GM23338 (cell line): ENCODE data around the gene ZNF165. TPM values are rescaled to one million over a fixed set of nuclear protein-coding genes. Genes with fewer than 3 reads are reported as not detected.

Experiments used
- ATAC-seq: fragments of 200-7000 bp; cut with Tn5 transposase; 3 replicates; pipeline ENCODE4 v1.9.1; 2020
- DNase-seq: peaks from one replicate; pipeline ENCODE4 v3.0.0-alpha.2; 2015; ENCODE audit warnings: low spot score
- H2AFZ ChIP-seq: fragments of 200-600 bp; sonication (generic); 2 replicates; pipeline ENCODE4 v1.8.0; 2016; ENCODE audit warnings: antibody characterized with exemption, mild to moderate bottlenecking, moderate library complexity
- H3F3A ChIP-seq: fragments of 200-600 bp; sonication (generic); replicated peaks from 2 replicates; pipeline ENCODE4 v1.8.0; 2017; ENCODE audit warnings: antibody characterized with exemption, mixed run types, low read depth
- H3K27ac ChIP-seq: fragments of 200-600 bp; sonication (generic); 2 replicates; pipeline ENCODE4 v1.6.1; 2016; ENCODE audit warnings: low read depth
- H3K27me3 ChIP-seq: fragments of 200-600 bp; sonication (generic); 2 replicates; pipeline ENCODE4 v1.8.0; 2016; ENCODE audit warnings: mild to moderate bottlenecking, mixed run types, moderate library complexity; ENCODE audit not compliant: insufficient read depth
- H3K36me3 ChIP-seq: fragments of 200-600 bp; sonication (generic); 2 replicates; pipeline ENCODE4 v1.8.0; 2016; ENCODE audit warnings: mild to moderate bottlenecking; ENCODE audit not compliant: insufficient read depth
- H3K4me1 ChIP-seq: fragments of 200-600 bp; sonication (generic); 2 replicates; pipeline ENCODE4 v1.8.0; 2016; ENCODE audit warnings: mild to moderate bottlenecking, moderate library complexity; ENCODE audit not compliant: insufficient read depth
- H3K4me2 ChIP-seq: fragments of 200-600 bp; sonication (generic); 2 replicates; pipeline ENCODE4 v1.7.1; 2017; ENCODE audit warnings: mixed run types
- H3K4me3 ChIP-seq: fragments of 200-600 bp; sonication (generic); 2 replicates; pipeline ENCODE4 v1.6.1; 2016; ENCODE audit warnings: mixed run types
- H3K79me2 ChIP-seq: fragments of 200-600 bp; sonication (generic); replicated peaks from 2 replicates; pipeline ENCODE4 v1.8.0; 2017; ENCODE audit warnings: mild to moderate bottlenecking; ENCODE audit not compliant: insufficient read depth
- H3K9me2 ChIP-seq: fragments of 200-600 bp; sonication (generic); 2 replicates; pipeline ENCODE4 v1.8.0; 2017; ENCODE audit not compliant: insufficient read depth
- H4K20me1 ChIP-seq: fragments of 200-600 bp; sonication (generic); replicated peaks from 2 replicates; pipeline ENCODE4 v1.8.0; 2017; ENCODE audit warnings: mild to moderate bottlenecking; ENCODE audit not compliant: insufficient read depth
- H3K27ac Mint-ChIP-seq: 2 replicates; pipeline ENCODE4 v1.8.0; 2020; ENCODE audit warnings: inconsistent platforms, mild to moderate bottlenecking, moderate library complexity, mixed read lengths
- H3K27me3 Mint-ChIP-seq: 3 replicates; pipeline ENCODE4 v1.8.0; 2022; ENCODE audit warnings: low read depth, mild to moderate bottlenecking, moderate library complexity, mixed read lengths, inconsistent platforms; ENCODE audit not compliant: insufficient read depth, poor library complexity
- H3K36me3 Mint-ChIP-seq: 3 replicates; pipeline ENCODE4 v1.8.0; 2021; ENCODE audit warnings: low read depth, mild to moderate bottlenecking, inconsistent platforms, moderate library complexity, mixed read lengths
- H3K4me1 Mint-ChIP-seq: 3 replicates; pipeline ENCODE4 v1.8.0; 2020; ENCODE audit warnings: mild to moderate bottlenecking, inconsistent platforms, mixed read lengths
- H3K4me3 Mint-ChIP-seq: 3 replicates; pipeline ENCODE4 v1.8.0; 2021; ENCODE audit warnings: moderate library complexity, mild to moderate bottlenecking, inconsistent platforms, mixed read lengths
- H3K9me3 Mint-ChIP-seq: 3 replicates; pipeline ENCODE4 v1.8.0; 2020; ENCODE audit warnings: moderate library complexity, mild to moderate bottlenecking, inconsistent platforms, mixed read lengths
- CTCF ChIP-seq, 2 experiments: fragments of 200-600 bp in 1 of 2; sonication (generic) in 1 of 2; conservative IDR thresholded peaks; 2 replicates each; pipeline versions ENCODE4 v1.5.1 to v1.6.1; 2016 to 2017; ENCODE audit warnings: antibody characterized with exemption in 2 of 2, low read depth in 2 of 2, mild to moderate bottlenecking in 2 of 2, moderate library complexity in 1 of 2
- EZH2phosphoT487 ChIP-seq: fragments of 200-600 bp; sonication (generic); IDR thresholded peaks from one replicate; pipeline ENCODE4 v1.8.1; 2018; ENCODE audit warnings: antibody characterized with exemption; ENCODE audit not compliant: unreplicated experiment
- JUNB ChIP-seq: IDR thresholded peaks from one replicate; pipeline ENCODE4 v1.6.1; 2016; ENCODE audit warnings: antibody characterized with exemption; ENCODE audit not compliant: unreplicated experiment
- STAT1 ChIP-seq: IDR thresholded peaks from one replicate; pipeline ENCODE4 v1.6.1; 2016; ENCODE audit warnings: antibody characterized with exemption; ENCODE audit not compliant: unreplicated experiment
- ZNF114 ChIP-seq: fragments of 250-450 bp; sonication (Bioruptor Pico); IDR thresholded peaks from 2 replicates; pipeline ENCODE4 v1.5.0; 2020; ENCODE audit warnings: mild to moderate bottlenecking, moderate library complexity
- ZNF331 ChIP-seq: fragments of 250-450 bp; sonication (Bioruptor Pico); IDR thresholded peaks from 2 replicates; pipeline ENCODE4 v1.5.0; 2020; ENCODE audit warnings: low read depth, mild to moderate bottlenecking, moderate library complexity
- ZNF462 ChIP-seq: fragments of 250-450 bp; sonication (Bioruptor Pico); IDR thresholded peaks from 2 replicates; pipeline ENCODE4 v1.5.0; 2020; ENCODE audit warnings: mild to moderate bottlenecking, moderate library complexity
- polyA plus RNA-seq: library from polyadenylated mRNA; unstranded; fragments of >200 nt; fragmentation: Nextera tagmentation; extraction: Ambion mirVana; gene quantifications from 2 replicates; pipeline ENCODE4 v1.2.1, GENCODE V29; 2016
- total RNA-seq: library from RNA; depleted of rRNA; stranded (reverse); fragments of >200 nt; shearing (Covaris generic); gene quantifications from 2 replicates; pipeline ENCODE4 v1.2.3, GENCODE V29; 2014

The ZNF165 gene
- total and polyA plus RNA-seq, 2 experiments from 2014 or later, result 5.5 to 8.9 TPM

GRCh38 chr6:28134015-28134414 is 53.6 kb downstream of the ZNF165 start:
- H3K9me2 ChIP-seq, result no peaks in the 10 kb centered on the region
- Mint-ChIP-seq H3K9me3 (no peaks in the 10 kb centered on the region), H3K27me3 (peaks cover 4% of the 10 kb centered on the region), H3K36me3 (peaks cover 12% of the 10 kb centered on the region; the same call in 2 of the 3 replicates), H3K4me1 (peaks cover 17% of the 10 kb centered on the region), H3K27ac (no peak overlapping the region), H3K4me3 (no peak overlapping the region; the same call in 2 of the 3 replicates)
- H3K36me3 ChIP-seq, result peaks cover 4% of the 10 kb centered on the region; the same call in 1 of the 2 replicates
- no peaks in the 10 kb centered on the region; the same call in none of the 2 replicates for H4K20me1 ChIP-seq
- peaks cover 12% of the 10 kb centered on the region for H3K4me1 ChIP-seq
- DNase-seq, result peak; percentile 50
- 0 out of 2 replicates have a peak, but pooled peaks cover 7% of the 10 kb centered on the region for H3K27me3 ChIP-seq
- H3K4me3 ChIP-seq, result no peak overlapping the region
- TF ChIP-seq EZH2phosphoT487, result no peak
- no peak for TF ChIP-seq STAT1
- no peak for TF ChIP-seq JUNB
- TF ChIP-seq CTCF (conservative IDR thresholded peaks at IDR 0.05; ENCODE audit: low read depth in 2 of 2), result peak; percentile 52 to 70
- peak; percentile 5; the same call in 2 of the 3 replicates for ATAC-seq
- peaks cover 48% of the 10 kb centered on the region for H3K79me2 ChIP-seq
- no peak overlapping the region for H3K27ac ChIP-seq
- no peak overlapping the region for H3K4me2 ChIP-seq
- H3F3A ChIP-seq, result no peaks in the 10 kb centered on the region
- H2AFZ ChIP-seq, result no peak overlapping the region

- Histone ChIP-seq H3K79me2 (peaks cover 47% of the 10 kb centered on the region), H4K20me1 (no peaks in the 10 kb centered on the region; the same call in 1 of the 2 replicates), H3K27ac (no peak overlapping the region), H3K4me3 (no peak overlapping the region), H3F3A (no peaks in the 10 kb centered on the region), H3K27me3 (peaks cover 12% of the 10 kb centered on the region; the same call in 1 of the 2 replicates), H3K4me2 (no peak overlapping the region), H3K36me3 (no peaks in the 10 kb centered on the region; the same call in 1 of the 2 replicates), H3K9me2 (no peaks in the 10 kb centered on the region), H2AFZ (no peak overlapping the region), H3K4me1 (peaks cover 12% of the 10 kb centered on the region)
- H3K4me1 Mint-ChIP-seq, result peaks cover 17% of the 10 kb centered on the region
- ATAC-seq (no peak), DNase-seq (no peak)
- peaks cover 5% of the 10 kb centered on the region; the same call in 1 of the 3 replicates for H3K36me3 Mint-ChIP-seq
- no peak overlapping the region for H3K27ac Mint-ChIP-seq
- no peak overlapping the region; the same call in 2 of the 3 replicates for H3K4me3 Mint-ChIP-seq
- no peaks in the 10 kb centered on the region for H3K9me3 Mint-ChIP-seq
- peaks cover 4% of the 10 kb centered on the region for H3K27me3 Mint-ChIP-seq
- no peak for TF ChIP-seq ZNF114 (CRISPR knock-in tag)
Observed at GRCh38 chr6:28134716-28135115, 54.3 kb downstream of the ZNF165 start.

GRCh38 chr6:28135393-28135792 is 55.0 kb downstream of the ZNF165 start:
- H4K20me1 ChIP-seq, result no peaks in the 10 kb centered on the region; the same call in 1 of the 2 replicates
- no peaks in the 10 kb centered on the region for H3K9me2 ChIP-seq
- no peak overlapping the region for H3K27ac Mint-ChIP-seq
- H3K4me3 ChIP-seq, result peak overlapping the region; percentile 86
- H3K36me3 ChIP-seq, result no peaks in the 10 kb centered on the region; the same call in 1 of the 2 replicates
- H3K9me3 Mint-ChIP-seq, result no peaks in the 10 kb centered on the region
- H3K27me3 ChIP-seq, result peaks cover 18% of the 10 kb centered on the region; the same call in 1 of the 2 replicates
- no peak overlapping the region for H2AFZ ChIP-seq
- H3K27ac ChIP-seq, result no peak overlapping the region
- peaks cover 5% of the 10 kb centered on the region for H3K27me3 Mint-ChIP-seq
- H3K4me1 ChIP-seq, result peaks cover 12% of the 10 kb centered on the region
- H3K79me2 ChIP-seq, result peaks cover 40% of the 10 kb centered on the region
- no peaks in the 10 kb centered on the region for H3K36me3 Mint-ChIP-seq
- peak overlapping the region; percentile 96 for H3K4me3 Mint-ChIP-seq
- H3F3A ChIP-seq, result no peaks in the 10 kb centered on the region
- ATAC-seq, result no peak
- H3K4me1 Mint-ChIP-seq, result peaks cover 17% of the 10 kb centered on the region
- DNase-seq, result no peak
- H3K4me2 ChIP-seq, result peak overlapping the region; percentile 98
- no peak for TF ChIP-seq ZNF462 (CRISPR knock-in tag)
- TF ChIP-seq ZNF331, result no peak
